PC-3 (cell line): ENCODE data around the gene COA1. TPM values are rescaled to one million over a fixed set of nuclear protein-coding genes. Genes with fewer than 3 reads are reported as not detected.
"Not testable (repeated sequence)": the region's sequence is repeated elsewhere in the genome, so short reads cannot be mapped to it uniquely, and the experiment has no call there.

Experiments used
- ATAC-seq: fragments of 200-7000 bp; cut with Tn5 transposase; 2 replicates; pipeline ENCODE4 v1.9.1; 2020; ENCODE audit warnings: mild to moderate bottlenecking, moderate library complexity
- BruUV-seq: library from RNA; stranded (reverse); fragments of 400-500 nt; replicated peaks from 2 replicates; lab custom pipeline; 2021; lab: Mats Ljungman, UMichigan
- CTCF ChIA-PET: fragments of 300-600 bp; sonication (Branson Sonifier 250); formaldehyde crosslinking; loops from one replicate; lab custom pipeline; 2022; ENCODE audit warnings: antibody characterized with exemption; lab: Charles Lee
- POLR2A ChIA-PET: fragments of 300-600 bp; sonication (Branson Sonifier 250); formaldehyde crosslinking; loops from one replicate; lab custom pipeline; 2022; ENCODE audit warnings: antibody characterized with exemption; ENCODE audit not compliant: unreplicated experiment; lab: Charles Lee
- DNase-seq: peaks from one replicate; pipeline ENCODE4 v3.0.0-alpha.2; 2015
- H2AFZ ChIP-seq: fragments of 300-600 bp; sonication (generic); 2 replicates; pipeline ENCODE4 v1.6.0; 2016; ENCODE audit warnings: antibody characterized with exemption, low read length
- H3F3A ChIP-seq: fragments of 300-600 bp; sonication (generic); one replicate; pipeline ENCODE4 v1.6.0; 2017; ENCODE audit warnings: antibody characterized with exemption, low read length, control low read depth, mild to moderate bottlenecking; ENCODE audit not compliant: unreplicated experiment
- H3K27ac ChIP-seq: fragments of 300-600 bp; sonication (generic); 2 replicates; pipeline ENCODE4 v1.5.1; 2016; ENCODE audit warnings: mild to moderate bottlenecking, low read length
- H3K27me3 ChIP-seq: fragments of 300-600 bp; sonication (generic); 2 replicates; pipeline ENCODE4 v1.6.1; 2016; ENCODE audit warnings: low read length, mixed read lengths
- H3K36me3 ChIP-seq: fragments of 300-600 bp; sonication (generic); 2 replicates; pipeline ENCODE4 v1.6.1; 2016; ENCODE audit warnings: low read depth, mixed run types, low read length, mixed read lengths
- H3K4me1 ChIP-seq: fragments of 300-600 bp; sonication (generic); 2 replicates; pipeline ENCODE4 v1.5.1; 2016; ENCODE audit warnings: low read length; ENCODE audit not compliant: insufficient read depth
- H3K4me2 ChIP-seq: fragments of 300-600 bp; sonication (generic); 2 replicates; pipeline ENCODE4 v1.6.0; 2016; ENCODE audit warnings: low read length
- H3K4me3 ChIP-seq: fragments of 300-600 bp; sonication (generic); 2 replicates; pipeline ENCODE4 v1.5.1; 2016; ENCODE audit warnings: mild to moderate bottlenecking, low read length, mixed read lengths
- H3K79me2 ChIP-seq: fragments of 300-600 bp; sonication (generic); 2 replicates; pipeline ENCODE4 v1.6.1; 2017; ENCODE audit warnings: low read length, mixed read lengths
- H3K9ac ChIP-seq: fragments of 300-600 bp; sonication (generic); 2 replicates; pipeline ENCODE4 v1.6.0; 2016; ENCODE audit warnings: mild to moderate bottlenecking, low read length
- H3K9me2 ChIP-seq: fragments of 300-600 bp; sonication (generic); replicated peaks from 2 replicates; pipeline ENCODE4 v1.6.1; 2016; ENCODE audit warnings: mixed run types, low read length, mixed read lengths
- H3K9me3 ChIP-seq: fragments of 300-600 bp; sonication (generic); 2 replicates; pipeline ENCODE4 v1.6.1; 2016; ENCODE audit warnings: low read length, mixed read lengths
- H4K20me1 ChIP-seq: fragments of 300-600 bp; sonication (generic); 2 replicates; pipeline ENCODE4 v1.6.1; 2016; ENCODE audit warnings: low read length, mixed read lengths
- EZH2 ChIP-seq: fragments of 300-600 bp; sonication (generic); IDR thresholded peaks from one replicate; pipeline ENCODE4 v1.6.1; 2017; ENCODE audit warnings: antibody characterized with exemption, mild to moderate bottlenecking, low read length; ENCODE audit not compliant: unreplicated experiment
- EZH2phosphoT487 ChIP-seq: fragments of 300-600 bp; sonication (generic); IDR thresholded peaks from 2 replicates; pipeline ENCODE4 v1.6.1; 2018; ENCODE audit warnings: mild to moderate bottlenecking, antibody characterized with exemption, low read length, borderline replicate concordance
- intact Hi-C: fragments of 100-400 bp; cut with micrococcal nuclease; formaldehyde crosslinking; loops from 2 replicates; pipeline ENCODE4 v1.9.0; 2023
- total RNA-seq: library from RNA; depleted of rRNA; stranded (reverse); fragments of >200 nt; gene quantifications from 2 replicates; pipeline ENCODE4 v1.2.3, GENCODE V29; 2014
- TF ChIP-seq, protein P1 (sequence below): fragments of 300-600 bp; sonication (generic); conservative IDR thresholded peaks from 2 replicates; pipeline ENCODE4 v1.5.1; 2017; ENCODE audit warnings: antibody characterized with exemption, low read depth, mild to moderate bottlenecking, low read length

The COA1 gene
- total RNA-seq, 1 experiment from 2014 or later, result 82.0 TPM

DNA sequence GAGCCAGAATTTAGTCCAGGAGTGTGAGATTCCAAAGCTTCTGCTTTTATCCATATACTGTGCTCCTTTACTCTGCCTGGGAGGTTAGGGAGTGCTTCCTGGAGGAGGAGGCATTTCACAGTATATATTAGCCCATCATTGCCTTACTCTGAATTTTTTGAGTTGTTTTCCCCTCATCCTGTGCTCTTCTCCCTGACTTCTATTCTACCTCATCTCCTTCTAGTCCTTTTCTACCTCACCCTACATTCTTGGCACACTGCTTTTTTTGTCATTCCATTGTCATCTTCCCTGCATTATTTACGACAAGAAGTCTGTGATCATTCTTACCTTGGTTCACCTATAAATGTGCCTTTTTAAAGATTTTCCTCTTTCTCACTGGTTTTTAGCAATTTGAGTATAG lies 125.1 kb downstream of the COA1 start:
- peaks cover 82% of the 10 kb centered on the region for H3K36me3 ChIP-seq
- intact Hi-C loops, result no loop called here

DNA sequence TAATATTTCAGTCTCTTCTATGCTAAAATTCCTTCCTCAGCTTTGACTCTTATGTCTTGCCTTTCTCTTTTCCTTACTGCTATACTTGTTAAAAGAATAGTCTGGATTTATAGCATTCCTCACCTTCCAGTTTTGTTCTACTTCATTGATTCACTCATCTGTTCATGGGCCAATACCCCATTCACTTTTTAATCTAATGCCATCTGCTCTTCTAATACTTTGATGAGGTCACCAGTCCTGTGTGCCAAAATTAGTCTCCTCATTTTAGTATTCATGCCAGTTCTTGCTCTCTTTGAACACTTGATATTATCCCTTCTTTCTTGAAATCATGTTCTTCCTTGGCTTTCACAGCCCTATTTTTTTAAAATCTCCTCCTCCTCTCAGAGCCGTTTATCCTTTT lies 127.1 kb downstream of the COA1 start:
- H3K27me3 ChIP-seq, result no peaks in the 10 kb centered on the region
- H3K36me3 ChIP-seq, result peaks cover 79% of the 10 kb centered on the region
- H3K4me2 ChIP-seq, result no peak overlapping the region
- no peak overlapping the region for H3K27ac ChIP-seq
- no peaks in the 10 kb centered on the region for H3K9me3 ChIP-seq
- no peak for ATAC-seq
- peaks cover 48% of the 10 kb centered on the region for H4K20me1 ChIP-seq
- no TSS peak for BruUV-seq
- no peak for DNase-seq
- intact Hi-C loops, result no loop called here
- H3K4me3 ChIP-seq, result no peak overlapping the region
- H3K4me1 ChIP-seq, result no peaks in the 10 kb centered on the region
- POLR2A ChIA-PET, result interaction anchor here (0.6 kb wide), 1 partner anchor 234 kb away, joined by 3 read pairs; no protein-coding TSS in a partner anchor
- TF ChIP-seq EZH2 (no peak), EZH2phosphoT487 (no peak)
- TF ChIP-seq, protein P1, sequence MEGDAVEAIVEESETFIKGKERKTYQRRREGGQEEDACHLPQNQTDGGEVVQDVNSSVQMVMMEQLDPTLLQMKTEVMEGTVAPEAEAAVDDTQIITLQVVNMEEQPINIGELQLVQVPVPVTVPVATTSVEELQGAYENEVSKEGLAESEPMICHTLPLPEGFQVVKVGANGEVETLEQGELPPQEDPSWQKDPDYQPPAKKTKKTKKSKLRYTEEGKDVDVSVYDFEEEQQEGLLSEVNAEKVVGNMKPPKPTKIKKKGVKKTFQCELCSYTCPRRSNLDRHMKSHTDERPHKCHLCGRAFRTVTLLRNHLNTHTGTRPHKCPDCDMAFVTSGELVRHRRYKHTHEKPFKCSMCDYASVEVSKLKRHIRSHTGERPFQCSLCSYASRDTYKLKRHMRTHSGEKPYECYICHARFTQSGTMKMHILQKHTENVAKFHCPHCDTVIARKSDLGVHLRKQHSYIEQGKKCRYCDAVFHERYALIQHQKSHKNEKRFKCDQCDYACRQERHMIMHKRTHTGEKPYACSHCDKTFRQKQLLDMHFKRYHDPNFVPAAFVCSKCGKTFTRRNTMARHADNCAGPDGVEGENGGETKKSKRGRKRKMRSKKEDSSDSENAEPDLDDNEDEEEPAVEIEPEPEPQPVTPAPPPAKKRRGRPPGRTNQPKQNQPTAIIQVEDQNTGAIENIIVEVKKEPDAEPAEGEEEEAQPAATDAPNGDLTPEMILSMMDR, result no peak
- no peaks in the 10 kb centered on the region for H3K9me2 ChIP-seq
- no peak overlapping the region for H3K9ac ChIP-seq
- H2AFZ ChIP-seq, result no peak overlapping the region
- peaks cover 90% of the 10 kb centered on the region for H3K79me2 ChIP-seq
- CTCF ChIA-PET, result no interaction called here
- H3F3A ChIP-seq, result no peaks in the 10 kb centered on the region

More for the DNA sequence above, 125.1 kb downstream of the COA1 start:
- peaks cover 57% of the 10 kb centered on the region for H4K20me1 ChIP-seq
- H3K27me3 ChIP-seq, result no peaks in the 10 kb centered on the region
- H3K9me2 ChIP-seq, result no peaks in the 10 kb centered on the region
- ChIA-PET CTCF (no interaction called here), POLR2A (interaction anchor here (0.6 kb wide), 2 partner anchors 21 to 125 kb away, joined by 3 to 5 read pairs; partner anchors contain the start of gene COA1)
- H3K9me3 ChIP-seq, result no peaks in the 10 kb centered on the region
- ATAC-seq (no peak), DNase-seq (no peak)
- peaks cover 91% of the 10 kb centered on the region for H3K79me2 ChIP-seq
- no peak overlapping the region for H3K4me3 ChIP-seq
- no peak overlapping the region for H2AFZ ChIP-seq
- no peak overlapping the region for H3K9ac ChIP-seq
- H3K4me1 ChIP-seq, result no peaks in the 10 kb centered on the region
- no peak overlapping the region for H3K4me2 ChIP-seq
- no peak overlapping the region for H3K27ac ChIP-seq
- TF ChIP-seq EZH2phosphoT487 (no peak), EZH2 (no peak)
- TF ChIP-seq, protein P1, result no peak
- no TSS peak for BruUV-seq
- H3F3A ChIP-seq, result no peaks in the 10 kb centered on the region

DNA sequence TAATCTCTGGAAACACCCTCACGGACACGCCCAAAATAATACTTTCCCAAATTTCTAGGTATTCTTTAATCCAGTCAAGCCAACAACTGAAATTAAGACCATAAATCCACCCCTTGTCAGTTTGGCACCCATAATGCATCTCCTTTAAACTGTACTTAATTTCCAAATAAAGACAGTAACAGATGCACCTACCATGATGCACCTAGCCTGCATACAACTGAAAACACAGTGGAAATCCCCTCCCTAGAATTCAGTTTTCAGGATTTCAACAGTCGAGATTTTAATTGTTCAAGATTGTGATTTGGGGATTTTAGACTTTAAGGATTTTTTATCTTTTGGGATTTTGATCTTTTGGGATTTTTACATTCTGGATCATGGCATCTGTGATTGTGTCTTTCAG lies 129.3 kb downstream of the COA1 start:
- Histone ChIP-seq H2AFZ (no peak overlapping the region), H3K27ac (no peak overlapping the region), H3F3A (no peaks in the 10 kb centered on the region), H4K20me1 (peaks cover 55% of the 10 kb centered on the region), H3K9me2 (no peaks in the 10 kb centered on the region), H3K4me3 (no peak overlapping the region), H3K9me3 (no peaks in the 10 kb centered on the region), H3K79me2 (peaks cover 92% of the 10 kb centered on the region), H3K4me1 (peaks cover 13% of the 10 kb centered on the region), H3K4me2 (no peak overlapping the region), H3K9ac (no peak overlapping the region), H3K36me3 (peaks cover 86% of the 10 kb centered on the region), H3K27me3 (no peaks in the 10 kb centered on the region)
- CTCF ChIA-PET, result no interaction called here
- POLR2A ChIA-PET, result no interaction called here
- intact Hi-C loops, result no loop called here
- TF ChIP-seq, protein P1, result no peak
- TF ChIP-seq EZH2 (no peak), EZH2phosphoT487 (no peak)
- BruUV-seq, result no TSS peak
- DNase-seq (no peak), ATAC-seq (no peak)

DNA sequence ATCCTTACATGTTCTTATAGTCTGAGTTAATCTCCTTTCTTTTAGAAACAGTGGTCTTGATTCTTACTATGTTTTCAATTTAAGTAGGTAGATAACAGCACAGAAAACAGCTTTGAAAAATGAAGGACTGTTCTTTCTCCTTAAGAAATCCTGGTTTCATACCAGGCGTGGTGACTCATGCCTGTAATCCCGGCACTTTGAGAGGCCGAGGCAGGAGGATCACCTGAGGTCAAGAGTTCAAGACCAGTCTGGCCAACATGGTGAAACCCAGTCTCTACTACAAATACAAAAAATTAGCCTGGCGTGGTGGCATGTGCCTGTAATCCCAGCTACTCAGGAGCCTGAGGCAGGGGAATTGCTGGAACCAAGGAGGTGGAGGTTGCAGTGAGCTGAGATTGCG lies 132.9 kb downstream of the COA1 start:
- Histone ChIP-seq H3K79me2 (peaks cover 92% of the 10 kb centered on the region), H3K36me3 (peaks cover 51% of the 10 kb centered on the region)
- POLR2A ChIA-PET, result not testable (repeated sequence)

More for the DNA sequence above, 132.9 kb downstream of the COA1 start:
- ATAC-seq, H3K4me3 ChIP-seq, H3K4me2 ChIP-seq, H3K9me2 ChIP-seq, H3K27me3 ChIP-seq, H3K9ac ChIP-seq, intact Hi-C loops, H2AFZ ChIP-seq, DNase-seq, BruUV-seq, H3F3A ChIP-seq, H3K27ac ChIP-seq, H3K9me3 ChIP-seq, CTCF ChIA-PET: not testable (repeated sequence)
- Histone ChIP-seq H4K20me1 (peaks cover 58% of the 10 kb centered on the region), H3K4me1 (peaks cover 38% of the 10 kb centered on the region)
